NK-92 (cell line): Measurements from ENCODE around the gene ERAL1.
"Not testable (repeated sequence)": the region's sequence is repeated elsewhere in the genome, so short reads cannot be mapped to it uniquely, and the experiment has no call there.

Experiments used
- DNase-seq: peaks from one replicate; lab custom pipeline; 2025; ENCODE audit not compliant: unreplicated experiment; lab: John Stamatoyannopoulos, UW

The ERAL1 gene

GRCh38 chr17:28878158-28878910 lies 23.5 kb downstream of the ERAL1 start:
- no peak for DNase-seq

- no peak for DNase-seq
Measured at GRCh38 chr17:28878981-28879380, 24.2 kb downstream of the ERAL1 start.

- DNase-seq, result no peak
Measured at GRCh38 chr17:28879886-28880571, 25.2 kb downstream of the ERAL1 start.

GRCh38 chr17:28880572-28880945 lies 25.7 kb downstream of the ERAL1 start:
- no peak for DNase-seq

- DNase-seq, result no peak
Measured at GRCh38 chr17:28881533-28882056, 26.8 kb downstream of the ERAL1 start.

GRCh38 chr17:28882154-28882895 lies 27.5 kb downstream of the ERAL1 start:
- DNase-seq, result no peak

GRCh38 chr17:28883967-28884702 lies 29.3 kb downstream of the ERAL1 start:
- no peak for DNase-seq

- DNase-seq, result no peak
Measured at GRCh38 chr17:28885363-28885762, 30.5 kb downstream of the ERAL1 start.

- no peak for DNase-seq
Measured at GRCh38 chr17:28885951-28886350, 31.1 kb downstream of the ERAL1 start.

DNA sequence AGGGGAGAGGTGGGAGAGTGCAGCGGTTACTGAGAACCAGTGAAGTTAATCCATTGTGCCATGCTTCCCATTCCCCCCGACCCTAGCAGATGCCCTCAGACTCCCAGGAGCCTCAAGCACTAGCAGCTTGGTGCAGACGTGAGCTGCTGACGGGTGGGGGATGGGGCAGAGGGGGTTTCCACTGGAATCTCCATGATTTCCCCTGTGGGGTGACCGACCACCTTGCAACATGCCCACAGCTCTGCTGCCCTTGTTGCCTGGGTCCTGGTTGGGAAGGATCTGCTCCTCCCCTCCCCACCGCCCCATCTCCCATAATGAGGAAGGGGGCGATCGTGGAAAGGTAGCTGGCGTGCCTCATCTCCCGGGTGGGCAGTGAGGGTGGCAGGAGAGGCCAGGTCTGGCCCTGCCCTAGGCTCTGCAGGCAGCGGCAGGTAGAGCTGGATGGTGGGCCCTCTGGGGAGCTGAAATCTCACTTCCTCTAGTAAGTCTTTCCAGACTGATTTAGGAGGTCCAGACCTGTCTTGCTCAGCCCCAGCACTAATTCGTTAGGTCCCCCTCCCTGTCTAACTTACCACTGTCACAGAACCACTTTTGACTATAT lies 33.2 kb downstream of the ERAL1 start:
- no peak for DNase-seq

DNA sequence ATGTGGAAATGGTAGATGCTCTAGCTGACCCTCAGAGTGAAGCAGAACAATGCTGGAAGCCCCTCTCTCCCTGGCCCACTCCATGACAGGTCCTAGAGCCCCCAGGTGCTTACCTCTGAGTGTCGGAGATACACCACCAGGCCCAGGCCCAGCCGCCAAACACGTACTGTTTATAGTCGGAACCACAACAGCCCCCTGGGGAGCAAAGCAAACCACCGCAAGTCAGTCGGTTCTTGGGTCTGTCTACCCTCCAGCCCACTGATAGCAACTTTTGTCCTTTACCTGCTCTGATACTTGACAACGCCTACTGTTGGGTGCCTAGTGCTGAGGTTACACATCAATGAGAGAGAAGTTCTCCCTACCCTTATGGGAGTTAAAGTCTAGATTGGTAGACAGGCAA lies 34.0 kb downstream of the ERAL1 start:
- DNase-seq, result no peak

DNA sequence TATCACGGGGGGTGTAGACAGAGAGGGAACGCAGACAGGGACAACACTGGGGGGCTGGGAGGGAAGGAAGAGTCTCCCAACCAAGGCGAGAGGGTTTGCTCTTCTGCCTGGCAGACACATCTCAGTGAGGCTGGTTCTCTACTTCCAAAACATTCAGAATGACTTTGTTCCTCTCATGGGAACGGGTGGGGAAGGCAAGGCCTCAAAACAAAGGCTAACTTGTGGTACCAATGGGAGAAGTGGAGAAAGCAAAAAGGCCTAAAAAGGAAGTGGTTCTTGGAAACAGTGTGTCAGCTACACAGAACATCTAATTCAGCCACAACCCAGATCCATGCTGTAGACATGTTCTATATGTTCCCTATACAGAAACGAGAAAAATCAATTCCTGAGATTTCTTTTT lies 35.2 kb downstream of the ERAL1 start:
- DNase-seq, result no peak

- no peak for DNase-seq
Measured at GRCh38 chr17:28891201-28891600, 36.4 kb downstream of the ERAL1 start.

DNA sequence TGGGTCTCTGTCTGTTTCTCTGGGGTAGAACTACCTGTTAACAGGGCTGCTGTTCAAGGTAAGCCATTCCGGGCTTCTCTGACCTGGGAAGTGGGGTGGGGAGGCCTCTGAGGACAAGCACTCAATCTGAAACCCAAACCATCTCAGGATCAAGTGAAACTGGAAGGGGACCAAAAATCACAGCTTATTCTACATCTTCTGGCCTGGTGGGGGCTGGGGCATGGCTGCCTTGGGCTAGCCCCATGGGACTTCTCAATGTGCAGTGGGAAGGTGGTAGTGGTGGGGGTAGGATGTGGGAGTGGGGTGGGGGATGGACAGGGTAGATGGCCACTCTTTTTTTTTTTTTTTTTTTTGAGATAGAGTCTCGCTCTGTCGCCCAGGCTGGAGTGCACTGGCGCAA lies 37.2 kb downstream of the ERAL1 start:
- no peak for DNase-seq

DNA sequence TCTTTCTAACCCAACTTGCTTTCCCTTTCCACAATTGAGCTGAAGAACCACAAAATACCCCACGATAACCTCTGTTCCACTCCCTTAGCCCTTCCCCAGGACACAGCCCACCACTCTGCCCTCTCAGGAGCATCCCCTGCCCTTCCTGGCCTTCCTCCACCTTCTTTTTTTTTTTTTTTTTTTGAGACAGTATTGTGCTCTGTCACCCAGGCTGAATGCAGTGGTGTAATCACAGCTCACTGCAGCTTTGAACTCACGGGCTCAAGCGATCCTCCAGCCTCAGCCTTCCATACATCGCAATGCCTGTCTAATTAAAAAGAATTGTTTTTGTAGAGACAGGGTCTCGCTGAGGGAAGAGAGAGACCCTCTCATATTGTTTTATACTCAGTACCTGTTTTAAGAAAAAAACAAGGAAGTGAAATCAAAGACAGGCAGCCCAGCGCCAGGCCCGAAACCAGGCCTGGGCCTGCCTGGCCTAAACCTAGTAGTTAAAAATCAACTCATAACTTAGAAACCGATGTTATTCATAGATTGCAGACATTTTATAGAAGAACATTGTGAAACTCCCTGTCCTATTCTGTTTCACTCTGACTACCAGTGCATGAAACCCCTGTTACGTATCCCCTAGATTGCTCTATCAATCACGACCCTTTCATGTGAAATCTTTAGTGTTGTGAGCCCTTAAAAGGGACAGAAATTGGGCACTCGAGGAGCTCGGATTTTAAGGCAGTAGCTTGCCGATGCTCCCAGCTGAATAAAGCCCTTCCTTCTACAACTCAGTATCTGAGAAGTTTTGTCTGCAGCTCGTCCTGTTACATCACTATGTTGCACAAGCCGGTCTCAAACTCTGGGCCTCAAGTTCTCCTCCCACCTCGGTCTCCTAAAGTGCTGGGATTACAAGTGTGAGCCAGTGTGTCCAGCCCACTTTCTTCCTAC lies 38.7 kb downstream of the ERAL1 start:
- not testable (repeated sequence) for DNase-seq

- no peak for DNase-seq
Measured at GRCh38 chr17:28895794-28896447, 41.1 kb downstream of the ERAL1 start.

DNA sequence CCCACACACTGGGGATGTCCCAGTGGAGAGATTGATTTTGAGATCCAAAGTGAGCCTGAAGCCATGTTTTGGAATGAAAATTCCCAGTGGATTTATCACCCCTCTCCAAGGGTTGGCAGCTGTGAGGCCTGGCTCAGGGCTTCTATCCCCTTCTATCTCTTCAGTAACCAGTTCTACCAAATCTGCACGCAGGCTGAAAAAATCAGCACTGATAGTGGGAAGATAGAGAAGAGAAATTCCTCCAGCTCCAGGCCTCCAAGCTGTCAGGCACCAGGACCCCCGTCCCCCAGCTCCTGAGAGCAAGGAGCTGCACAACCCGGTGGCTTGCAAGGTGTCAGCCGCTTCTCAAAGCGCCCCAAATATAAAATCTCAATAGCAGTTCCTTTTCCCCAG lies 41.7 kb downstream of the ERAL1 start:
- no peak for DNase-seq

- no peak for DNase-seq
Measured at GRCh38 chr17:28896884-28897768, 42.3 kb downstream of the ERAL1 start, which contains the start of gene FLOT2. FLOT2 (minus strand) TSS chr17:28897733; CDS start chr17:28897574, 159 bp downstream.
